ENCODE measurements around the gene MECP2. TPM values are rescaled to one million over a fixed set of nuclear protein-coding genes. Genes with fewer than 3 reads are reported as not detected.

Gene MECP2
- total RNA-seq, 1 donor from 2014 or later, result 21.1 TPM

DNA sequence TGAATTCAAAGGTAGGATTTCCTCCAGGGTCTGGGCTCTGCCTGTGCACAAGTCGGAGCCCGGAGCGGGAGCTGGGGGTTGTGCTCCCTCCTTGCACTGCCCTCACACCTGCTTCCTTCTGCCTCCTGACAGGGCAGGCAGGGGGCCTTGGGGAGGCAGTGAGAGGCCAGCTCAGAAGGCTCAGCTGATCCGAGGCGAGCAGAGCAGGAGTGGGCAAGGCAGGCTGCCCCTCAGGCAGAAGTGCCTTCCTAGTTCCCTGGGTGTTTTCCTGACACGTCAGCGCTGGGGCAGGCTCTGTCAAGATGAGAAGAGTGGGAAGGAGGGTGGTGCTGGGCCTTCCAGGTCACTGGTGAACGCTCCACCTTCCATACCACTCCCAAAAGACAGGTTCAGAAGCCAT, 72.3 kb downstream of the MECP2 start:
- TF ChIP-seq, protein P1, sequence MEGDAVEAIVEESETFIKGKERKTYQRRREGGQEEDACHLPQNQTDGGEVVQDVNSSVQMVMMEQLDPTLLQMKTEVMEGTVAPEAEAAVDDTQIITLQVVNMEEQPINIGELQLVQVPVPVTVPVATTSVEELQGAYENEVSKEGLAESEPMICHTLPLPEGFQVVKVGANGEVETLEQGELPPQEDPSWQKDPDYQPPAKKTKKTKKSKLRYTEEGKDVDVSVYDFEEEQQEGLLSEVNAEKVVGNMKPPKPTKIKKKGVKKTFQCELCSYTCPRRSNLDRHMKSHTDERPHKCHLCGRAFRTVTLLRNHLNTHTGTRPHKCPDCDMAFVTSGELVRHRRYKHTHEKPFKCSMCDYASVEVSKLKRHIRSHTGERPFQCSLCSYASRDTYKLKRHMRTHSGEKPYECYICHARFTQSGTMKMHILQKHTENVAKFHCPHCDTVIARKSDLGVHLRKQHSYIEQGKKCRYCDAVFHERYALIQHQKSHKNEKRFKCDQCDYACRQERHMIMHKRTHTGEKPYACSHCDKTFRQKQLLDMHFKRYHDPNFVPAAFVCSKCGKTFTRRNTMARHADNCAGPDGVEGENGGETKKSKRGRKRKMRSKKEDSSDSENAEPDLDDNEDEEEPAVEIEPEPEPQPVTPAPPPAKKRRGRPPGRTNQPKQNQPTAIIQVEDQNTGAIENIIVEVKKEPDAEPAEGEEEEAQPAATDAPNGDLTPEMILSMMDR (IDR thresholded peaks at IDR 0.05; ENCODE audit: insufficient read depth, low read length, severe bottlenecking), result no peak
- DNase-seq (ENCODE audit: low read depth), result peak; percentile 50
- Histone ChIP-seq H3K4me3 (ENCODE audit: low read depth, low read length) (no peak overlapping the region), H3K27me3 (ENCODE audit: control insufficient read depth, insufficient read depth, low read length) (no peaks in the 10 kb centered on the region), H3K36me3 (ENCODE audit: control insufficient read depth, insufficient read depth, low read length) (peaks cover 2% of the 10 kb centered on the region)
- FAIRE-seq, result peak; percentile 87

DNA sequence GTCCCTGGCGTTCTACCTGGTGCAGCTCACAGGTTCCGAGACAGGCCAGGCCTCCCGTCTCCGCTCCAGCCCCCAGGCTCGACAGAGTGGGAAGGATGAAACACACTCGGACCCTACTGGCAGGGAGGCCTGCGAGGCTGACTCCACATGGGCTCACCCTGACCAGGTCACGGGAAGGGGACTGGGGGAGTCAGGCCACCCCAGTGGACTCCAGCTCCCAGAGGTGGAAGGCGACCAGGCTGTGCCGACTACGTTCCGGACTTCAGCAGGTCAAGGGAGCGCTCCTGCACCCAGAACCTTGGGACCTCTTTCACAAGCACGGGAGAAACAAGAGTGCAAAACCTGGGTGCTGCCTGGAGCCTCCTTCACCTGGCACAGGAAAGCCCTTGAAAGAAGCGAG, 73.2 kb downstream of the MECP2 start:
- H3K27me3 ChIP-seq (ENCODE audit: control insufficient read depth, insufficient read depth, low read length), result no peaks in the 10 kb centered on the region
- no peak for FAIRE-seq
- no peaks in the 10 kb centered on the region for H3K36me3 ChIP-seq (ENCODE audit: control insufficient read depth, insufficient read depth, low read length)
- H3K4me3 ChIP-seq (ENCODE audit: low read depth, low read length), result no peak overlapping the region
- no peak for DNase-seq (ENCODE audit: low read depth)
- TF ChIP-seq, protein P1 (IDR thresholded peaks at IDR 0.05; ENCODE audit: insufficient read depth, low read length, severe bottlenecking), result no peak

DNA sequence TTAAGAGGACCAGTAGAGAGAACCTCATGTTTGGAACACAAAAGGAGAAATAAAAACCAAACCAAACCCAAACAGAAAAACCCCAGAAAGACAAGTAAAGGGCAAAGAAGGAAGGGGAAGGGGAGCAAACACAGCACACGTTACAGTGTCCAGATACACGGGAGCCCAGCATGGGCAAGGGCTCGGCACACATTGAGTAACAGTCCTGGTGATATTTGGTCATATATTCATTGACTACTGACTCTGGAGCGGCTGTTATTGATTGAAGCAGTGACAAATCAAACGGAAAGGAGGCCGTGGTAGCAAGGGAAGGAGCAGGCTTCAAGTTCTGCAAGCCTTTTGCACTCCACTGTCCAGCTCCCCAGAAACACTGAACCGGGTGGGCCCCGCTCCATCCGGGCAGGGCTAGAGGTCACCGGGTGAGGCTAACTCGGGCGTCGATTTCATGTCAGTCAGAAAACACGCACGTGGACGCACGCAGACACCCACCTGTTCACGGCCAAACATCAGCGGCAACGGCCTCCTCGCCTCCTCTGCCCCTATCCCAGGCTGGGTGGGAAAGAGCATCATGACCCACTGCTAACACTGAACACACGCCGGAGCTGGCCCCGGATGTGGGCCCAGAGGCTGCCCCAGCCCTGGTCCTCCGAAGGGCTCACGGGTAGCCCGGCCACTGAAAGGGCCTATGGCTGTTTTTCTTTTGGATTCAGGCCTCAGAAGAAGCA, 74.1 kb downstream of the MECP2 start:
- Histone ChIP-seq H3K4me3 (ENCODE audit: low read depth, low read length) (no peak overlapping the region), H3K27me3 (ENCODE audit: control insufficient read depth, insufficient read depth, low read length) (no peaks in the 10 kb centered on the region), H3K36me3 (ENCODE audit: control insufficient read depth, insufficient read depth, low read length) (no peaks in the 10 kb centered on the region)
- FAIRE-seq (no peak), DNase-seq (ENCODE audit: low read depth) (no peak)
- TF ChIP-seq, protein P1 (IDR thresholded peaks at IDR 0.05; ENCODE audit: insufficient read depth, low read length, severe bottlenecking), result no peak

DNA sequence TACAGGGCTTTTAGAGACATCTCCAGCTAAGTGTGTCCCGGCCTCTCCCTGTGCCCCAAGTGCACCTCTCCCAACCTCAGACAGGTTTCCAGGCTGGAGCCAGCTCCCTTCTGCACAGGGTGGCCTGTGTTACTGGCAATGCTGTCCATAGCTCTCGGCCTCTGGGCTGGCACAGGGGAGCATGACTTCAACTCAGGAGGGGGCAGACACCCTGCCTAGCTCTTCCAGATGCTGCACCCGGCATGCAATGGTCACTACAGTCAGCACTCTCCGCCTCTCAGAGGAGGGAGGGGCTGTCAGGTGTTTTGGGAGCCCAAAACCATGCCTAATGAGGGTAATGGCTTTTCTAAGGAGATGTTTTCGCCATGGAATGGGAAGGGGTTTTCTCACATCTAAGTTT, 75.4 kb downstream of the MECP2 start:
- TF ChIP-seq, protein P1 (IDR thresholded peaks at IDR 0.05; ENCODE audit: insufficient read depth, low read length, severe bottlenecking), result no peak
- H3K4me3 ChIP-seq (ENCODE audit: low read depth, low read length), result no peak overlapping the region
- FAIRE-seq, result no peak

DNA sequence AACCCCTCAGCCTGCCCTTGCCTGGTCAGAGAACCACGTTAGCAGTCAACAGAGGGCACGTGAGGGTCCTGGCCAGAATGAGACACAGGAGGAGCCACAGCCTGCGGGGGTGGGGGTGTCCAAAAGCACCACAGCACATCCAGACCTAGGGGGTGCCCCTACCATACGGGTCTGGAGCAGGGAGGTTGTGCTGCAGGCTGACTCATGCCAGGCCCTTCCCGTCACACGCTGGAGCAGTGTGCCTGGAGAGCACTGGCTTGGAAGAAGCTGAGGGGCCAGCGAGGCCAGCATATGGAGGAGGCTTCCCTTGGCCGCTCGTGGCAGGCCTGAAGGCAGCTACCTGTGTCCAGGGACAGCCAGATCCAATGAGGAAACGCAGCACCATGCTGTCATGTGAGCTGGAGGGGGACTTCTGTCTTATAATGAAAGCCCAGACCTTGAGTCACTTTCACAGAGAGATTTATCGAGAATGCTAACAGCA, 76.3 kb downstream of the MECP2 start:
- TF ChIP-seq, protein P1 (IDR thresholded peaks at IDR 0.05; ENCODE audit: insufficient read depth, low read length, severe bottlenecking), result no peak
- DNase-seq (ENCODE audit: low read depth) (peak; percentile 15), FAIRE-seq (no peak)
- Histone ChIP-seq H3K36me3 (ENCODE audit: control insufficient read depth, insufficient read depth, low read length) (peaks cover 7% of the 10 kb centered on the region), H3K4me3 (ENCODE audit: low read depth, low read length) (no peak overlapping the region), H3K27me3 (ENCODE audit: control insufficient read depth, insufficient read depth, low read length) (no peaks in the 10 kb centered on the region)

More for the DNA sequence above, 75.4 kb downstream of the MECP2 start:
- Histone ChIP-seq H3K36me3 (ENCODE audit: control insufficient read depth, insufficient read depth, low read length) (peaks cover 3% of the 10 kb centered on the region), H3K27me3 (ENCODE audit: control insufficient read depth, insufficient read depth, low read length) (no peaks in the 10 kb centered on the region)
- no peak for DNase-seq (ENCODE audit: low read depth)
